IMR-90 (cell line): ENCODE results near the gene NTN4. TPM values are rescaled to one million over a fixed set of nuclear protein-coding genes. Genes with fewer than 3 reads are reported as not detected.
A peak's percentile ranks its signal among the peaks of the same experiment; 100 is the strongest.

Experiments used
- ATAC-seq: fragments of 200-7000 bp; cut with Tn5 transposase; 2 replicates; pipeline ENCODE4 v1.9.1; 2020; ENCODE audit warnings: low read depth, mild to moderate bottlenecking, moderate library complexity
- BruUV-seq: library from RNA; stranded (reverse); fragments of 400-500 nt; replicated peaks from 2 replicates; lab custom pipeline; 2021; lab: Mats Ljungman, UMichigan
- CTCF ChIA-PET: fragments of 300-600 bp; formaldehyde crosslinking; extraction: SDS; loops from one replicate; lab custom pipeline; 2021; ENCODE audit warnings: antibody characterized with exemption; lab: Yijun Ruan, JAX
- POLR2A ChIA-PET: fragments of 300-600 bp; sonication (Branson Sonifier 250); formaldehyde crosslinking; loops from one replicate; lab custom pipeline; 2022; ENCODE audit warnings: antibody characterized with exemption; ENCODE audit not compliant: unreplicated experiment; lab: Charles Lee
- DNase-seq: peaks from one replicate; pipeline ENCODE4 v3.0.0; 2013
- H2AFZ ChIP-seq: replicated peaks from 2 replicates; pipeline ENCODE3; 2013; ENCODE audit warnings: low read length, mild to moderate bottlenecking; ENCODE audit not compliant: poor library complexity
- H2AK5ac ChIP-seq: 2 replicates; pipeline ENCODE4 v1.6.1; 2013; ENCODE audit warnings: low read depth, low read length, inconsistent platforms
- H2AK9ac ChIP-seq: replicated peaks from 2 replicates; pipeline ENCODE3; 2013; ENCODE audit warnings: mild to moderate bottlenecking, low read depth, low read length, moderate library complexity; ENCODE audit not compliant: poor library complexity
- H2BK120ac ChIP-seq: 2 replicates; pipeline ENCODE4 v1.6.1; 2013; ENCODE audit warnings: low read depth, low read length, inconsistent platforms
- H2BK15ac ChIP-seq: 3 replicates; pipeline ENCODE4 v1.6.1; 2013; ENCODE audit warnings: low read depth, low read length, inconsistent platforms
- H2BK20ac ChIP-seq: 2 replicates; pipeline ENCODE4 v1.6.1; 2013; ENCODE audit warnings: low read depth, mild to moderate bottlenecking, inconsistent platforms, low read length, moderate library complexity
- H2BK5ac ChIP-seq: 2 replicates; pipeline ENCODE4 v1.6.1; 2013; ENCODE audit warnings: mild to moderate bottlenecking, low read depth, low read length, inconsistent platforms; ENCODE audit not compliant: poor library complexity, severe bottlenecking
- H3K14ac ChIP-seq: replicated peaks from 2 replicates; pipeline ENCODE4 v1.6.1; 2013; ENCODE audit warnings: low read depth, low read length, inconsistent platforms
- H3K18ac ChIP-seq: 2 replicates; pipeline ENCODE4 v1.6.1; 2013; ENCODE audit warnings: low read depth, low read length, control low read depth
- H3K23ac ChIP-seq: 2 replicates; pipeline ENCODE4 v1.6.1; 2013; ENCODE audit warnings: low read depth, low read length, inconsistent platforms
- H3K27ac ChIP-seq: 2 replicates; pipeline ENCODE4 v1.5.1; 2013; ENCODE audit warnings: mild to moderate bottlenecking, control low read depth, low read length; ENCODE audit not compliant: insufficient read depth
- H3K27me3 ChIP-seq: 2 replicates; pipeline ENCODE4 v1.6.1; 2013; ENCODE audit warnings: low read length; ENCODE audit not compliant: control insufficient read depth, insufficient read depth
- H3K36me3 ChIP-seq: 2 replicates; pipeline ENCODE4 v1.6.1; 2013; ENCODE audit warnings: low read length, mixed read lengths; ENCODE audit not compliant: control insufficient read depth, insufficient read depth
- H3K4ac ChIP-seq: 2 replicates; pipeline ENCODE4 v1.6.1; 2013; ENCODE audit warnings: low read depth, low read length, inconsistent platforms
- H3K4me1 ChIP-seq: 2 replicates; pipeline ENCODE4 v1.6.1; 2013; ENCODE audit warnings: low read length, mixed read lengths; ENCODE audit not compliant: control insufficient read depth, insufficient read depth
- H3K4me2 ChIP-seq: 2 replicates; pipeline ENCODE4 v1.6.1; 2013; ENCODE audit warnings: low read depth, mild to moderate bottlenecking, control low read depth, low read length, moderate library complexity
- H3K4me3 ChIP-seq: 2 replicates; pipeline ENCODE4 v1.5.1; 2013; ENCODE audit warnings: low read depth, mild to moderate bottlenecking, control low read depth, low read length, moderate library complexity; ENCODE audit not compliant: insufficient read depth
- H3K56ac ChIP-seq: 2 replicates; pipeline ENCODE4 v1.6.1; 2013; ENCODE audit warnings: low read length, inconsistent platforms; ENCODE audit not compliant: insufficient read depth; ENCODE audit errors: extremely low read depth
- H3K79me1 ChIP-seq, 2 experiments: 2 replicates each; pipeline ENCODE4 v1.6.1; 2013; ENCODE audit warnings: low read length in 2 of 2, inconsistent platforms in 1 of 2, low read depth in 1 of 2
- H3K9ac ChIP-seq: 2 replicates; pipeline ENCODE4 v1.6.1; 2013; ENCODE audit warnings: low read depth, low read length, control low read depth
- H3K9me1 ChIP-seq: 2 replicates; pipeline ENCODE4 v1.6.1; 2013; ENCODE audit warnings: low read length, inconsistent platforms; ENCODE audit not compliant: insufficient read depth
- H3K9me3 ChIP-seq: 2 replicates; pipeline ENCODE4 v1.6.1; 2013; ENCODE audit warnings: low read length; ENCODE audit not compliant: control insufficient read depth, insufficient read depth
- H4K20me1 ChIP-seq: 2 replicates; pipeline ENCODE4 v1.6.1; 2013; ENCODE audit warnings: low read length, inconsistent platforms; ENCODE audit not compliant: insufficient read depth
- H4K5ac ChIP-seq: 2 replicates; pipeline ENCODE4 v1.6.1; 2013; ENCODE audit warnings: mild to moderate bottlenecking, low read depth, low read length, control low read depth
- H4K8ac ChIP-seq, 2 experiments: 2 replicates each; pipeline ENCODE4 v1.6.1; 2013; ENCODE audit warnings: low read depth in 2 of 2, low read length in 2 of 2, control low read depth in 1 of 2, inconsistent platforms in 1 of 2
- H4K91ac ChIP-seq: 2 replicates; pipeline ENCODE4 v1.6.1; 2013; ENCODE audit warnings: low read depth, low read length, inconsistent platforms; ENCODE audit not compliant: insufficient read depth
- CEBPB ChIP-seq: IDR thresholded peaks from 2 replicates; pipeline ENCODE4 v1.6.1; 2012; ENCODE audit warnings: low read depth, low read length, improper control_type of control experiment
- MAFK ChIP-seq: IDR thresholded peaks from 2 replicates; pipeline ENCODE4 v1.6.1; 2012; ENCODE audit warnings: low read depth, low read length, improper control_type of control experiment
- MXI1 ChIP-seq: IDR thresholded peaks from 2 replicates; pipeline ENCODE4 v1.6.1; 2012; ENCODE audit warnings: low read depth, mild to moderate bottlenecking, low read length, moderate library complexity, borderline replicate concordance
- POLR2A ChIP-seq: IDR thresholded peaks from 2 replicates; pipeline ENCODE4 v1.6.1; 2012; ENCODE audit warnings: mild to moderate bottlenecking, low read depth, low read length
- RAD21 ChIP-seq: IDR thresholded peaks from 2 replicates; pipeline ENCODE4 v1.6.1; 2012; ENCODE audit warnings: low read length, improper control_type of control experiment
- RFX5 ChIP-seq: IDR thresholded peaks from 2 replicates; pipeline ENCODE4 v1.8.0; 2012; ENCODE audit warnings: low read depth, mild to moderate bottlenecking, low read length, moderate library complexity
- USF2 ChIP-seq: fragments of 150-350 bp; IDR thresholded peaks from 2 replicates; pipeline ENCODE4 v1.6.1; 2017; ENCODE audit warnings: mild to moderate bottlenecking, antibody characterized with exemption, low read length, low read depth
- WGBS, 2 experiments: methylation state at CpG; one replicate each; pipeline versions ENCODE4 v1.1.5 to v1.1.7; 2013; ENCODE audit warnings: missing lambda C conversion rate in 2 of 2; ENCODE audit not compliant: insufficient read length in 1 of 2; ENCODE audit errors: extremely low coverage in 2 of 2; 5-methylcytosine and 5-hydroxymethylcytosine counted together
- dilution Hi-C: fragments of 300-500 bp; cut with HindIII; formaldehyde crosslinking; loops from one replicate; pipeline ENCODE4 v1.14.3; 2018; ENCODE audit warnings: low sequenced_read_pairs; ENCODE audit not compliant: unreplicated experiment
- in situ Hi-C: fragments of 300-500 bp; cut with MboI; formaldehyde crosslinking; loops from 3 replicates; pipeline ENCODE4 v1.14.3; 2019; ENCODE audit warnings: low sequenced_read_pairs, inconsistent platforms, mixed read lengths
- intact Hi-C: fragments of 100-400 bp; cut with micrococcal nuclease; formaldehyde crosslinking; loops from 2 replicates; pipeline ENCODE4 v1.10.0; 2022
- polyA plus RNA-seq, 3 experiments: library from polyadenylated mRNA; depleted of rRNA; stranded (reverse); fragments of >200 nt; gene quantifications; 2 replicates each; pipeline ENCODE4 v1.2.3, GENCODE V29; 2012; ENCODE audit warnings: low replicate concordance in 1 of 3
- total RNA-seq: library from RNA; depleted of rRNA; stranded (reverse); fragments of >200 nt; gene quantifications from 2 replicates; pipeline ENCODE4 v1.2.3, GENCODE V29; 2012

The NTN4 gene
- total and polyA plus RNA-seq, 2 of the 4 experiments (the other 2 are of a cell fraction) = 54.6 to 56.6 TPM

GRCh38 chr12:95767703-95768102 lies 22.9 kb downstream of the NTN4 start:
- H3K14ac ChIP-seq = no peak overlapping the region
- peaks cover 6% of the 10 kb centered on the region for H3K36me3 ChIP-seq
- TF ChIP-seq USF2 (no peak), POLR2A (no peak), RAD21 (no peak), CEBPB (peak; percentile 43; the same call in 1 of the 2 replicates), RFX5 (no peak), MXI1 (no peak), MAFK (no peak)
- no peak overlapping the region for H3K4ac ChIP-seq
- H3K9me1 ChIP-seq = peaks cover 10% of the 10 kb centered on the region
- ChIA-PET POLR2A (no interaction called here), CTCF (no interaction called here)
- dilution Hi-C loops = no loop called here
- no CpG with 5 or more reads among the region's 6 CpGs for WGBS, 2 experiments
- H3K4me2 ChIP-seq = no peak overlapping the region
- no peak overlapping the region for H3K23ac ChIP-seq
- no peak overlapping the region for H2BK5ac ChIP-seq
- H3K27me3 ChIP-seq = no peaks in the 10 kb centered on the region
- no peak overlapping the region for H2BK120ac ChIP-seq
- H3K4me3 ChIP-seq = no peak overlapping the region
- peak; percentile 59 for DNase-seq
- no peak overlapping the region for H2BK20ac ChIP-seq
- no peak for ATAC-seq
- H4K5ac ChIP-seq = no peak overlapping the region
- intact Hi-C loops = no loop called here
- no peak overlapping the region for H4K91ac ChIP-seq
- H4K8ac ChIP-seq = no peak overlapping the region
- no peak overlapping the region for H2BK15ac ChIP-seq
- H3K9me3 ChIP-seq = no peaks in the 10 kb centered on the region
- H3K56ac ChIP-seq = no peak overlapping the region
- no peak overlapping the region for H2AK5ac ChIP-seq
- H2AK9ac ChIP-seq = no peak overlapping the region
- no peak overlapping the region for H3K27ac ChIP-seq
- no peak overlapping the region for H2AFZ ChIP-seq
- no peak overlapping the region for H3K18ac ChIP-seq
- peaks cover 11% of the 10 kb centered on the region for H3K4me1 ChIP-seq
- H3K79me1 ChIP-seq = peaks cover 8 to 42% of the 10 kb centered on the region in 2 experiments; a peak in 3 of 4 replicates
- in situ Hi-C loops = no loop called here
- BruUV-seq = no TSS peak
- peaks cover 11% of the 10 kb centered on the region; the same call in 1 of the 2 replicates for H4K20me1 ChIP-seq
- H3K9ac ChIP-seq = no peak overlapping the region
